ENCODE results near the gene FSTL5.

Gene FSTL5

GRCh38 chr4:161428180-161428965, 735.4 kb downstream of the FSTL5 start:
- DNase-seq: no peak

- no peak for DNase-seq
These were observed 744.0 kb downstream of the FSTL5 start for GRCh38 chr4:161419822-161420221.

GRCh38 chr4:161411901-161412300, 751.9 kb downstream of the FSTL5 start:
- no peak for DNase-seq

GRCh38 chr4:161404346-161405110, 759.3 kb downstream of the FSTL5 start:
- no peak for DNase-seq

- no peak for DNase-seq
These were observed 760.0 kb downstream of the FSTL5 start for GRCh38 chr4:161403781-161404180.

- DNase-seq: no peak
These were observed 770.2 kb downstream of the FSTL5 start for GRCh38 chr4:161393602-161394001.

GRCh38 chr4:161382655-161383054, 781.1 kb downstream of the FSTL5 start:
- DNase-seq: no peak

GRCh38 chr4:161376275-161376674, 787.5 kb downstream of the FSTL5 start:
- no peak for DNase-seq

- DNase-seq: no peak
These were observed 799.1 kb downstream of the FSTL5 start for GRCh38 chr4:161364681-161365080.

GRCh38 chr4:161360982-161361381, 802.8 kb downstream of the FSTL5 start:
- DNase-seq: no peak

GRCh38 chr4:161359491-161359890, 804.3 kb downstream of the FSTL5 start:
- DNase-seq: no peak

- DNase-seq: no peak
These were observed 807.4 kb downstream of the FSTL5 start for GRCh38 chr4:161356351-161356750.

- DNase-seq: no peak
These were observed 812.9 kb downstream of the FSTL5 start for GRCh38 chr4:161350946-161351345.

GRCh38 chr4:161345741-161346140, 818.1 kb downstream of the FSTL5 start:
- DNase-seq: no peak

GRCh38 chr4:161343569-161343950, 820.2 kb downstream of the FSTL5 start:
- DNase-seq: no peak

GRCh38 chr4:161342881-161343568, 820.8 kb downstream of the FSTL5 start:
- DNase-seq: no peak

GRCh38 chr4:161336621-161337020, 827.2 kb downstream of the FSTL5 start:
- DNase-seq: no peak

- DNase-seq: no peak
These were observed 827.7 kb downstream of the FSTL5 start for GRCh38 chr4:161336016-161336530.
